NCI-H1092 treated with DMSO at 0.1 percent for 48 hours (cell line): ENCODE measurements around the gene CDC42EP4.

ENCODE experiments used
- DNase-seq: peaks from one replicate; lab custom pipeline; 2025; lab: John Stamatoyannopoulos, UW

The CDC42EP4 gene

DNA sequence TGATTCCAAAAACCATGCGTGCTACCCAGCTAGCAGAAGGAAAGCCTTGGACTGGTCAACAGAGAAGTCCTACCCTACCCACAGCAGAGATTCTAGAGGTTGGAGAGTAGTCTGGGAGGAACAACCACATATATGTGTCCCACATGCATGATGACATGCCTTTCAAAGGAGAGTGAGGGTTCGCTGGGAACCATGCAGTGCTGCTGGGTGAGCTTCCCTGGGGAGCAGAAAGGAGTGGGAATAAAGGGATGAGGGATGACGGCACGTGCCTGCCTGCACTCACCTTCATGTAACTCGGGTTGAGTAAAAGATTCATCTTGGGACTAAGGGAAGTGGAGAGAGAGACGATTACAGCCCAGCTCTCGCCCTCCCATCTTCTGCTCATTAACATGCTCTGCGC is 59.9 kb downstream of the CDC42EP4 start:
- DNase-seq = no peak

DNA sequence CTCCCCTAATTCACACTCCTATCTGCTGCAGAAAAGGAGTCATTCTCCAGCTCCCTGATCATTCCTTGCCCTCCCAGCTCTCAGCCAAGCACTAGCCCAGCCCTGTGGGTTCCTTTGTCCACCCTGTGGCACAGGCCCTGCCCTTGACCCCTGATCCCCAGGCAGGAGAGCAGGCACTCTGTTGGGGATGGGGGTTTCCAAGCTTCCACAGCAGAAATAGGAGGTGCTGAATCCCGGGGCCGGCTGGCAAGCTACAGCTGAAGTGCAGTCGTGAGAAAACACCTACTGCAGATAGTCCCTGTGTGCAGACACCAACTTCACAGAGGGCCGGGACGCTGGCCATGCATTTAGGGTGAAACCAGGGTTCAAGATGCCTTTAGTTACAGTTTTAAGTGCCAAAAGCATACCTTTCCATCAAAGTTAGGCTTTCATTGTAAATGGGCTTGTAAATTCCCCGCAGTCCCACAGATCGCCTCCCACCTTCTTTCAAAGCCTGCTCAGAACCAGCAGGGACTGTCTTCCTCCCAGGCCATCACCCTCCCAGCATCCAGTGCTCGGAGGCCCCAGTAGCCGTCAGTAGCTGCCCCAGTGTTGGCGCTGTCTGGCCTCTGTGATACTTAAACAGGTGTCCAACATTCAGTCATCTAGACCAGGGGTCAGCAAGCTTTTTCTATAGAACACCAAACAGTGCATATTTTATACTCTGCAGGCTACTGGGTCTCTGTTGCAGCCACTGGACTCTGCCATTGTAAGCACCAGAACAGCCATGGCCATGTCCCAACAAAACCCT is 60.8 kb downstream of the CDC42EP4 start:
- no peak for DNase-seq

DNA sequence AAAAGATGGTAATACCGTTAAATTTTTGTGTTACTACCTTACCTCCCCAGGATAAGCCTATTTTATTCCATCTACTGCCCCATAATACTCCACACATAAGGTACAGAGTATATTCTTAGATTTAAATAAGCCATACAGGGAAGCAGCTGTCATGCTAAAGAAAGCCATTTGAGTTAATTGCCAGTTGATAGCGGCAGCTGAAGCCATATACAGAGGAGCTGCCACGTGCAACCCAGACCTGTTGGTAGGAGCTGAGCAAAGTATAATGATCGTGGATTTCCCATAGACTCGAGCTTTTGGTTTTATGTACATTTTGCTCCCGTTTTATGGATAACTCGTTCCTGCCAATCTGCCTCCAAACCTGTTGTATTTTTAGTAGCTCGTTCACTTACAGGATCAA is 62.1 kb downstream of the CDC42EP4 start:
- peak; percentile 11 for DNase-seq

DNA sequence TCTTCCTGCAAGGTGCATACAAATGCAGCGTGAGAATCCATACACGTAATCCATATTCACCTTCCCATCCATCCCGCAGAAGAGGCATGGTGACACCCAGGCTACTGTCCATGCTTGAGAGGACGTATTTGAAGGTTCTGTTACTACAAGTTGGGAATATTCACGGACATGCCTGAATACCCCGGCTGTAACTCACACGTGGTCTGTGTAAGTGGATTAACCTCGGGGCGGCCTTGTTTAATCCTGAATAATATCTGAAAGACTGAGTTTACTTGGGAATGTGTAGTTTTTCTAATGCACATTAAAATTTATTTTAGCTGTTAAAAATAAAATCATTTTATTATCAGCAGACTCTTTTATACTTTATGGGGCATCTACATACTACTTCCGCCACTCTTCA is 63.3 kb downstream of the CDC42EP4 start:
- no peak for DNase-seq

DNA sequence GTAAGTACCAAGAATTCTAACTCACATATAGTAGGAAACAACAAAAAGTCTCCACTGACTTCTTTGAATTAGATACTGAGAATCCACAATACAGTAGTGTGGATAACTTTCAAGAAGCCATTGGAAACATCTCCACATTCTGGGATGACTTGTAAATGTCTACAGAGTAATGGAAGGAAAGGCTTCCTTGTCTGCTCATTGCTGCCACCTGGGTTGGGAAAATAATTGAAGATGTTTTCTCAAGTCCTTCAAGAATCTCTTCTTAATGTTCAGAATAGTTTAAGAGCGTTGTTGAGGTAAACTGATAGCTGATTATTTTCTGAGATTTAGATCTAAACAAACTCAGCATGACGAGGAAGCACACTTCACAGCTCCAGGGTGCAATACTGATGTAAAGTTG is 64.1 kb downstream of the CDC42EP4 start:
- no peak for DNase-seq

DNA sequence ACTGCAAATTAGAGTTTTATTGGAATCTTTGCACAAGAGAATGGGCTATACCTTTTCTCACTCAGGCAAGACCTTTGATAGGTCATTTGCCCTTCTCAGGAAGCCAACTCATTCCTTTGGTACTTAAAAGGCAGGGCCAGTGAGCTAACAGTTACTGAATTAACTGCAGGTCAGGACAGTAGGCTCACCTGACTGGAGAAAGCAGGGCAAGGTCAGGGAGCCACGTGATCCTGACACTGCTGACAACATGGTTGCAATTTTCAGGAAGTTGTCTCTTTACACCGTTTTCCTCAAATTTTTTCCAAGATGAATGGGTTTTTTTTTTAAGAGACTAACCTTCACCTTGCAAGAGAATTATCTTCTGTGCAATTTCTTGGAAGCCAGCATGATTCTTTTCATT is 71.2 kb downstream of the CDC42EP4 start:
- DNase-seq = no peak

DNA sequence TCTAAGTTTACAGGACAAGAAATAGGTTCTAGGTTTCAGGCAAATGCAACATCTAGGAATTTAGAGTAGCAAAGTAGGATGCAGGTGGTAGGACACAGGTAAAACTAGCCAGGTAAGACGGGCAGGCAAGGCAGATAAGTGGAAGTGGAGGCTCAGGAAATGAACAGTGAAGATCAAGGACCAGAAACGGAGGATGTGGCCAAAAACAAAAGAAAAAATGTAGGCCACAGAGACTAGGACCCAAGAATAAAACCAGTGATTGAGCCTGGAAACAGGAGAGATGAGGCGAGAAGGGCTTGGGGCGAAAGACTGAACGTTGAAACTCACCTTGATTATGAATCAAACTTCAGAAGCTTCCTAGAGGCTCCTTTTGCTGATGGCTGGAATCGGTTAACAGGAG is 74.1 kb downstream of the CDC42EP4 start:
- DNase-seq = no peak

DNA sequence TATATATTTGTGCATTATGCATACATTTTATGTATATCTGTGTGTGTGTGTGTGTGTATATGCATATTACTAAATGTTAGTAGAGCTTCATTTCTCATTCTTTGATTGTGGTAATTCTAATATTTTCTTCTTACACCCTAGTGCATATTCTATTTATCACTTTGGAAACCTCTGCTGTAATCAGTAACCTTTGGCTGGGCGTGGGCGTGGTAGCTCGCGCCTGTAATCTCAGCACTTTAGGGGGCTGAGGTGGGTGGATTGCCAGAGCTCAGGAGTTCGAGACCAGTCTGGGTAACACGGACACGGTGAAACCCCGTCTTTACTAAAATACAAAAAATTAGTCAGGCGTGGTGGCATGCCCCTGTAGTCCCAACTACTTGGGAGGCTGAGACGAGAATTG is 77.1 kb downstream of the CDC42EP4 start:
- DNase-seq = no peak
